DMS79 (cell line): Measurements from ENCODE around the gene KIF4B.

Experiments
- DNase-seq: peaks from one replicate; lab custom pipeline; 2025; lab: John Stamatoyannopoulos, UW

The KIF4B gene

DNA sequence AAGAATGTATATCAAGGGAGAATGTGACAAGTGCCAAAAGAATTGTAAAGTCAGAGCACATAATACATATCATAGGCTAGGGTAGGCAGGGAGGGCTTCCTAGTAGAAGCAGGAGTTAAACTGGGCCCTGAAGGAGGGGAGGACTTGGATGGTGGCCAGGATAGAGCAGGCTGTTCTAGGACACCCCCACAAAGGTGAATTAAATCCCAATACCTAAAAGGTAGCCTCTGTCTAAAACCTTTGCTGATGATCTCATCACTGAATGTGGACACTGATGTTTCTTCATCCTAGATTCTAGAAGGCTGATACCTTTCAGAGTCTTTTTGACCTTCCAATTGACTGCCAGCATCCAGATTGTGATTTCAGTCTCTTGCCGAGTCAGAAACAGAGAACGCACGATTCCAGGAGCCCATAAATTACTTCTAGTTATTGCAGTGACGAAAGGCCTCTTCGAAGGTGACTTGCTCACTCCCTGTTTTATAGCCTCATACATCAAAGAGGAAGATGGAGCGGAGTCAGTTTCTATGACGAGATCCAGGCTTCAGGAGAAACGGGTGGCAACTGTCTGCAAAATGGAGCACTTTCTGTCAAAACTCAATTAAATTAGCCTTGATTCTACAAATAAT is 43.2 kb downstream of the KIF4B start:
- DNase-seq: no peak

GRCh38 chr5:155057626-155058025 is 44.1 kb downstream of the KIF4B start:
- DNase-seq: no peak

DNA sequence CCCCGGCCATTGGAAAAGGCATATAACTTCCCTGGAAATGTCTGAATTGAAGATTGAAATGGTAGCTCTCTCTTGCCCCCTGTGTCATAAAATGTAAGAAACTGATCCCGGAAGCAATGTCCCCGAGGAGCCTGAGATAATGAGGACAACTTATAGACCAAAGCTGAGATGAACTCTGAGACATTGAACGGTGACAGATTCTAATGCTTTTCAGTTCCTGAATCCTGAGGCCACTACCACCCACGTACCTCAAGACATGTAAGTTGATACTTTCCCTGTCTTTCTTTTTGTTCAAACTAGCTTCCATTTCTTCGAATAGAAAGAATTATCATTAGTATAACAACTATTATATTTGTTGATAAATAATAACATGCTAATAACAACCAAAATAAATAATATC is 51.0 kb downstream of the KIF4B start:
- no peak for DNase-seq

DNA sequence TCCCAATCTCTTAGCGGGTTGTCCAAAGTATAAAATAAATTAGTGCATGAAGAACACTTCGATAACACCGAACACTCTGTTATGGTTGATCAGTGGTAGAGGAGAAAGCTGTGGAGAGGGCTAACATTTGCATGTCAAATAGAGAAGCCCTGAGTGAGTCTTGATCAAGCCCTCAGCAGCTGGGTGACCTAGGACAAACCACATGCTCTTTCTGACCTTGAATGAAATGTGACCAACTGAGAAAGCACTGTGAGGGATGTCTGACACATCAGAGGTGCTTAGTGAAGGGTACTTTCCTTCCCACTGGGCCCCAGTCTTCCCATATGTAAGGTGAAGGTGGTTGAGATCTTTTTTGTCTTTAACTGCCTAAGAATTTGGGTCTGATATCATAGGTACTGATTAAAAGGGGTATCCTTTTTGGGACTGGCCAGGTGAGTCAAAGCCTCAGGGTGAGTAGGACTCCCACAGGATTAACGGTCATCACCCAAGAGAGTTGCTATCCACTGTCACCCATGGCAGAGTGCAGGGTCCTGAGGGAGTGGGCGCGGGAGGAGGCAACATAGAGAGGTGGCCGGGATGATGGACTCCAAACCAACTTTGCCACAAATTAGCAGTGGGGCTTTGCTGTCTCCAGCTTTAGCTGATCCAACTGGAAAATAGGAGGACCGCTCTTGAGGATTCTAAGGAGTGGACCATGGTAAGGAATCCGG is 53.5 kb downstream of the KIF4B start:
- DNase-seq: no peak
